ENCODE measurements around the gene SLC22A14.

DNA sequence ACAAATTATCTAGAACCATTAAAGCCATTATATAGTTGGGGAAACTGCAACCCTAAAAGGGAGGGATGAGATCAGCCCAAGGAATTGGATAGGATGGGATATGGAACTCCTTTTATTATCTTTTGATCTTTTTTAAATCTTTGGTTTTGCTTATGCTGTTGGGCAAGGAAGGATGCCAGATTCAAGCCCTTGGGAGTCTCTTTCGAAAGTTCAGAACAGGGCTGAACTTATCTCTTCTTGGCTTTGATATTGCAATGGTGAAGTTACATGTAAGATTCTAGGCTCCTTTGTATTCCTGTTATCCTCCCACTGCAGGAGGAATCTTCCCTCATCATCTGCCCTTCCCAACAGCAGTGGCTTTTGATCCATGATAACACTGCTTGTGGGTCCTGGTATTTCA, 26.5 kb upstream of the SLC22A14 start:
- TF ChIP-seq ZNF274 (IDR thresholded peaks at IDR 0.05; ENCODE audit: low read depth, low read length) (no peak), YY1 (IDR thresholded peaks at IDR 0.05; ENCODE audit: insufficient read depth, insufficient read length) (no peak)
